GM10266 (cell line): ENCODE measurements around the gene SCYGR3.

Experiments
- DNase-seq: peaks from one replicate; pipeline ENCODE4 v3.0.0; 2012; ENCODE audit errors: extremely low spot score
- CTCF ChIP-seq: IDR thresholded peaks from 2 replicates; pipeline ENCODE4 v1.5.1; 2012; ENCODE audit warnings: mild to moderate bottlenecking, low read depth; ENCODE audit not compliant: control insufficient read depth, insufficient read depth; ENCODE audit errors: missing control alignments

Gene SCYGR3

GRCh38 chr2:227614246-227614645 lies 394 bp downstream of the SCYGR3 start:
- DNase-seq: peak; percentile 9
- TF ChIP-seq CTCF: no peak

GRCh38 chr2:227613272-227613660 lies 1.4 kb downstream of the SCYGR3 start:
- DNase-seq: peak; percentile 36
- no peak for TF ChIP-seq CTCF

GRCh38 chr2:227612546-227613271 lies 1.9 kb downstream of the SCYGR3 start:
- TF ChIP-seq CTCF: no peak
- peak; percentile 5 for DNase-seq

GRCh38 chr2:227610123-227610522 lies 4.5 kb downstream of the SCYGR3 start:
- no peak for TF ChIP-seq CTCF
- DNase-seq: peak; percentile 17

GRCh38 chr2:227608561-227609338 lies 5.9 kb downstream of the SCYGR3 start:
- peak; percentile 50 for DNase-seq
- no peak for TF ChIP-seq CTCF

- TF ChIP-seq CTCF: no peak
- DNase-seq: peak; percentile 5
These were observed 6.7 kb downstream of the SCYGR3 start for GRCh38 chr2:227607941-227608340.

- DNase-seq: no peak
- TF ChIP-seq CTCF: no peak
These were observed 8.2 kb downstream of the SCYGR3 start for GRCh38 chr2:227606476-227606875.
